GM12878 (cell line): ENCODE results near the gene SLC35E3. TPM values are rescaled to one million over a fixed set of nuclear protein-coding genes. Genes with fewer than 3 reads are reported as not detected.

Experiments
- ATF2 ChIP-seq: IDR thresholded peaks from 2 replicates; pipeline ENCODE4 v1.6.1; 2012; ENCODE audit warnings: low read length, inconsistent platforms
- ATF3 ChIP-seq: IDR thresholded peaks from 2 replicates; pipeline ENCODE4 v1.6.1; 2011; ENCODE audit warnings: low read depth, mild to moderate bottlenecking, low read length, moderate library complexity, borderline replicate concordance; ENCODE audit errors: extremely low read depth
- BCLAF1 ChIP-seq: fragments of 450-650 bp; IDR thresholded peaks from 2 replicates; pipeline ENCODE4 v1.6.1; 2017; ENCODE audit warnings: antibody characterized with exemption, mild to moderate bottlenecking, moderate library complexity
- BHLHE40 ChIP-seq, 2 experiments: fragments of 450-650 bp in 1 of 2; IDR thresholded peaks; 2 replicates each; pipeline ENCODE4 v1.6.1; 2011 to 2017; ENCODE audit warnings: low read depth in 2 of 2, borderline replicate concordance in 1 of 2, improper control_type of control experiment in 1 of 2, low read length in 1 of 2, mild to moderate bottlenecking in 1 of 2
- CHD2 ChIP-seq: IDR thresholded peaks from 2 replicates; pipeline ENCODE4 v1.6.1; 2011; ENCODE audit warnings: low read depth, low read length, improper control_type of control experiment, borderline replicate concordance
- EP300 ChIP-seq, 2 experiments: fragments of 150-350 bp in 1 of 2; IDR thresholded peaks; 2 replicates each; pipeline ENCODE4 v1.6.1; 2011 to 2012; ENCODE audit warnings: low read depth in 2 of 2, low read length in 2 of 2, borderline replicate concordance in 1 of 2, improper control_type of control experiment in 1 of 2, inconsistent platforms in 1 of 2; ENCODE audit not compliant: control insufficient read depth in 1 of 2
- FOXM1 ChIP-seq: IDR thresholded peaks from 2 replicates; pipeline ENCODE4 v1.6.1; 2012; ENCODE audit warnings: low read depth, mild to moderate bottlenecking, inconsistent platforms, low read length, moderate library complexity
- IKZF1 ChIP-seq: fragments of 450-650 bp; conservative IDR thresholded peaks from 2 replicates; pipeline ENCODE4 v1.6.1; 2017; ENCODE audit warnings: antibody characterized with exemption, mild to moderate bottlenecking
- KDM1A ChIP-seq: fragments of 200-600 bp; sonication (generic); IDR thresholded peaks from 2 replicates; pipeline ENCODE4 v1.6.1; 2016; ENCODE audit warnings: borderline replicate concordance
- MTA2 ChIP-seq: fragments of 450-650 bp; IDR thresholded peaks from 2 replicates; pipeline ENCODE4 v1.6.1; 2016; ENCODE audit warnings: low read depth, mild to moderate bottlenecking, moderate library complexity
- MXI1 ChIP-seq: fragments of 150-350 bp; IDR thresholded peaks from 2 replicates; pipeline ENCODE4 v1.6.1; 2011; ENCODE audit warnings: low read depth, mild to moderate bottlenecking, inconsistent platforms, low read length, improper control_type of control experiment
- NR2C1 ChIP-seq: fragments of 450-650 bp; IDR thresholded peaks from 2 replicates; pipeline ENCODE4 v1.6.1; 2017; ENCODE audit warnings: antibody characterized with exemption, mild to moderate bottlenecking, moderate library complexity
- NR2F1 ChIP-seq: fragments of 450-650 bp; conservative IDR thresholded peaks from 2 replicates; pipeline ENCODE4 v1.6.1; 2017; ENCODE audit warnings: mild to moderate bottlenecking
- PBX3 ChIP-seq: IDR thresholded peaks from 2 replicates; pipeline ENCODE4 v1.6.1; 2011; ENCODE audit warnings: mild to moderate bottlenecking, low read depth, low read length, moderate library complexity; ENCODE audit not compliant: insufficient replicate concordance
- PKNOX1 ChIP-seq: fragments of 450-650 bp; IDR thresholded peaks from 2 replicates; pipeline ENCODE4 v1.6.1; 2016; ENCODE audit warnings: mild to moderate bottlenecking
- SIN3A ChIP-seq: IDR thresholded peaks from 2 replicates; pipeline ENCODE4 v1.6.1; 2012; ENCODE audit warnings: low read depth, low read length, improper control_type of control experiment
- SMAD5 ChIP-seq: IDR thresholded peaks from 2 replicates; pipeline ENCODE4 v1.6.1; 2016; ENCODE audit warnings: antibody characterized with exemption, low read depth
- TAF1 ChIP-seq: IDR thresholded peaks from 2 replicates; pipeline ENCODE4 v1.6.1; 2011; ENCODE audit warnings: mild to moderate bottlenecking, low read depth, low read length, borderline replicate concordance
- TARDBP ChIP-seq: IDR thresholded peaks from 2 replicates; pipeline ENCODE4 v1.6.1; 2016; ENCODE audit warnings: borderline replicate concordance
- TCF7 ChIP-seq: IDR thresholded peaks from 2 replicates; pipeline ENCODE4 v1.6.1; 2014; ENCODE audit warnings: antibody characterized with exemption, borderline replicate concordance
- polyA plus RNA-seq, 11 experiments: library from polyadenylated mRNA; depleted of rRNA in 4 of 11; unstranded in 6 of 11; stranded (reverse) in 5 of 11; fragments of >200 nt; fragmentation: Nextera tagmentation in 4 of 11; fragmentation: Illumina TruSeq in 1 of 11; extraction: Ambion mirVana in 4 of 11; extraction: Trizol in 1 of 11; gene quantifications; 1 replicate in 1 of 11; 2 replicates in 10 of 11; pipeline versions ENCODE4 v1.2.1 to v1.2.3, GENCODE V29; 2011 to 2016; ENCODE audit warnings: inconsistent platforms in 2 of 11, missing spikeins in 2 of 11, low read depth in 1 of 11
- total RNA-seq, 4 experiments: library from RNA; depleted of rRNA in 3 of 4; stranded (reverse); fragments of >200 nt in 3 of 4; fragmentation: Illumina TruSeq in 1 of 4; extraction: Trizol in 1 of 4; gene quantifications; 2 replicates each; pipeline versions ENCODE4 v1.2.1 to v1.2.3, GENCODE V29; 2013 to 2021

SLC35E3 gene
- total and polyA plus RNA-seq, 10 of the 15 experiments (the other 5 are each of a cell fraction or from before 2014, with no cell fraction given) = 3.6 to 19.8 (median 6.1) TPM

- no peak for TF ChIP-seq ATF3
- TF ChIP-seq CHD2 = peak; percentile 77; the same call in 1 of the 2 replicates
- TF ChIP-seq NR2C1 = peak; percentile 69; the same call in 1 of the 2 replicates
- 0 out of 2 replicates have a peak, but pooled peaks have one; percentile 11 for TF ChIP-seq BCLAF1
- no peak for TF ChIP-seq KDM1A
- peak; percentile 94; the same call in 1 of the 2 replicates for TF ChIP-seq FOXM1
- TF ChIP-seq TAF1 = peak; percentile 91
- peak; percentile 93 for TF ChIP-seq NR2F1
- peak; percentile 64 to 86 for TF ChIP-seq BHLHE40 (IDR thresholded peaks at IDR 0.05; ENCODE audit: borderline replicate concordance in 1 of 2, low read depth in 2 of 2, low read length in 1 of 2)
- TF ChIP-seq SIN3A = peak; percentile 94; the same call in 1 of the 2 replicates
- no peak for TF ChIP-seq PKNOX1
- peak; percentile 90 for TF ChIP-seq SMAD5
- TF ChIP-seq EP300 (IDR thresholded peaks at IDR 0.05; ENCODE audit: borderline replicate concordance in 1 of 2, control insufficient read depth in 1 of 2, low read depth in 2 of 2, low read length in 2 of 2) = peak; percentile 83 to 95
- peak; percentile 88 for TF ChIP-seq MXI1
- peak; percentile 77; the same call in 1 of the 2 replicates for TF ChIP-seq ATF2
- TF ChIP-seq PBX3 = peak; percentile 76
- peak; percentile 91 for TF ChIP-seq IKZF1
- TF ChIP-seq MTA2 = peak; percentile 72; the same call in 1 of the 2 replicates
- TF ChIP-seq TARDBP = peak; percentile 74
- TF ChIP-seq TCF7 = peak; percentile 49; the same call in 1 of the 2 replicates
These were observed 62.6 kb downstream of the SLC35E3 start (continued) for GRCh38 chr12:68808388-68809189.
